GM18505 (cell line): ENCODE measurements around the gene TMEM169.
"Not testable (repeated sequence)": the region's sequence is repeated elsewhere in the genome, so short reads cannot be mapped to it uniquely, and the experiment has no call there.

ENCODE experiments used
- ATAC-seq: cut with Tn5 transposase; IDR thresholded peaks from one replicate; pipeline ENCODE4 v1.9.1; 2021; ENCODE audit not compliant: unreplicated experiment
- POLR2A ChIP-seq: IDR thresholded peaks from 4 replicates; pipeline ENCODE4 v1.6.1; 2011; ENCODE audit warnings: borderline replicate concordance; ENCODE audit not compliant: insufficient read depth, insufficient read length; ENCODE audit errors: extremely low read depth

TMEM169 gene

GRCh38 chr2:216075510-216076485 is 5.9 kb upstream of the TMEM169 start:
- ATAC-seq: no peak
- TF ChIP-seq POLR2A: no peak

- no peak for ATAC-seq
Observed at GRCh38 chr2:216078776-216079175, 2.9 kb upstream of the TMEM169 start.

GRCh38 chr2:216080048-216080447 is 1.7 kb upstream of the TMEM169 start:
- not testable (repeated sequence) for ATAC-seq

More at GRCh38 chr2:216078776-216079175, 2.9 kb upstream of the TMEM169 start:
- TF ChIP-seq POLR2A: no peak

- no peak for ATAC-seq
Observed at GRCh38 chr2:216081012-216081411, 707 bp upstream of the TMEM169 start.

GRCh38 chr2:216082117-216082711 is 495 bp downstream of the TMEM169 start:
- ATAC-seq: no peak
- no peak for TF ChIP-seq POLR2A

More at GRCh38 chr2:216081012-216081411, 707 bp upstream of the TMEM169 start:
- TF ChIP-seq POLR2A: no peak

- ATAC-seq: no peak
- TF ChIP-seq POLR2A: no peak
Observed at GRCh38 chr2:216082805-216083204, 1.1 kb downstream of the TMEM169 start.

GRCh38 chr2:216083464-216084281 is 2.0 kb downstream of the TMEM169 start:
- TF ChIP-seq POLR2A: no peak
- no peak for ATAC-seq

GRCh38 chr2:216084547-216084946 is 2.8 kb downstream of the TMEM169 start:
- no peak for ATAC-seq
- TF ChIP-seq POLR2A: no peak

GRCh38 chr2:216086207-216086893 is 4.6 kb downstream of the TMEM169 start:
- no peak for TF ChIP-seq POLR2A
- no peak for ATAC-seq

- TF ChIP-seq POLR2A: no peak
- no peak for ATAC-seq
Observed at GRCh38 chr2:216090369-216090786, 8.7 kb downstream of the TMEM169 start.

GRCh38 chr2:216092646-216093045 is 10.9 kb downstream of the TMEM169 start:
- TF ChIP-seq POLR2A: no peak
- ATAC-seq: no peak

- no peak for ATAC-seq
Observed at GRCh38 chr2:216094701-216095100, 13.0 kb downstream of the TMEM169 start.

More at GRCh38 chr2:216094701-216095100, 13.0 kb downstream of the TMEM169 start:
- no peak for TF ChIP-seq POLR2A
